SKM-1 treated with dmso at 0.1 percent for 144 hours (cell line): ENCODE results near the gene CDC14B.
"Not testable (repeated sequence)": the region's sequence is repeated elsewhere in the genome, so short reads cannot be mapped to it uniquely, and the experiment has no call there.

ENCODE experiments used
- DNase-seq: peaks from one replicate; lab custom pipeline; 2025; ENCODE audit not compliant: unreplicated experiment; lab: John Stamatoyannopoulos, UW

Gene CDC14B

DNA sequence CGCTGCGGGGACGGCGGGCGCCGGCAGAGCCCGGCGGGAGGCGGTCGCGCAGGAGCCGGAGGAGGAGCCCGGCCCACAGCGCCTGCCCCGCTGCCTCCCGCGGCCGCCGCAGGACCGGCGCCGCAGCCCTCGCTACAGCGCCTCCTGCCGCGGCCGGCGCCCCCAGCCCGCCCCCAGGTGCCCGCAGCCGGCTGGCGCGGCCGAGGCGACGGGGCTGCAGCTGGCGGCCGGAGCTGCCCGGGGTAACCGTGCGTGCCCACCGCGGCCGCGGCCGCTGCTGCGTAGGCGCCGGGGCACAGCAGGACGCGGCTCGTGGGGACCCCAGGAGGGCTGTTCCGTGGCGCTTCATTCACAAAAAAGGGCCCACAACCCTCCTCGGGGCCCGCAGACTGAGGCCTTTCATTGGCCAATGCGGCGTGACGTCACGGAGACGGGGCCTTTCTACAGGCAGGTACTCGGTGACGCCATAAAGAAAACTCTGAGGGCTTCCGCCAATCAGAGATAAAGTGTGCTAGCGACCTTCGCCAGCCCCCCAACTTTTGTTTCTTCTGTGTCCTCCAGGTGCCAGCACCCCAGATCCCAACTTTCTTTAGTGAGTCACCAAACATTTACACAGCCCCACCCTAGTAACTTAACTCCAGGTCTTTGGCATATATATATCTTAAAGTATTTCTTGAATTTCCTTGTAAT lies at the start of gene CDC14B:
TSS of gene CDC14B (minus strand) at position 353 of the 690 bp plus-strand sequence. CDS start 465 bp downstream, outside the sequence.
- peak; percentile 40 for DNase-seq

DNA sequence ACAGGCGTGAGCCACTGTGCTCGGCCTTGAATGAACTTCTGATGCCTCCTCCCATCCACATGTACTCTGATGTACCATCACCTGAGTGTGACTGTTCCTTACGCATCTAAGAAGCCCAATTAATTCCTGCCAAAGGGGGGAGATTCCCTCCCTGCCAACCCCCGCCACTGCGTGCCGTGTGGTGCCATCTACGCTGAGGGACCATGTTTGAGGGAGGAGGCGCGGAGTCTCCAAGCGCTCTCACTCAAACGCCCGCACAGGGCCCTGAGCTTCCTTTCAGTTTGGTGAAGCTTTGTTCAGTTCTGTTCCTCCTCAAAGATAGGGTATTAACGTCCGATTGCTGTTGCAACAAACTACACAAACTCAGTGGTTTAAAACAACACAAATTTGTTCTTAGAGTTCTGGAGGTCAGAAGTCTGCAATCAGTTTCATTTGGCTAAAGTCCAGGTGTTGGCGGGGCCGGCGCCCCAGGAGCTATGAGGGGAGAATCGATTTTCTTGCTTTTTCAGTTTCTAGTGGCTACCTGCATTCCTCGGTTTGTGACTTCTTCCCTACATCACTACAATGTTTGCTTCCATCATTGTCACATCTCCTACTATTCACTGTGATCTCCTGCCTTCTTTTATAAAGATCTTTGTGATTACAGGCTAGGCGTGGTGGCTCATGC lies 49.4 kb upstream of the CDC14B start:
- DNase-seq, result no peak

GRCh38 chr9:96667363-96667728 lies 47.7 kb upstream of the CDC14B start:
- DNase-seq, result no peak

DNA sequence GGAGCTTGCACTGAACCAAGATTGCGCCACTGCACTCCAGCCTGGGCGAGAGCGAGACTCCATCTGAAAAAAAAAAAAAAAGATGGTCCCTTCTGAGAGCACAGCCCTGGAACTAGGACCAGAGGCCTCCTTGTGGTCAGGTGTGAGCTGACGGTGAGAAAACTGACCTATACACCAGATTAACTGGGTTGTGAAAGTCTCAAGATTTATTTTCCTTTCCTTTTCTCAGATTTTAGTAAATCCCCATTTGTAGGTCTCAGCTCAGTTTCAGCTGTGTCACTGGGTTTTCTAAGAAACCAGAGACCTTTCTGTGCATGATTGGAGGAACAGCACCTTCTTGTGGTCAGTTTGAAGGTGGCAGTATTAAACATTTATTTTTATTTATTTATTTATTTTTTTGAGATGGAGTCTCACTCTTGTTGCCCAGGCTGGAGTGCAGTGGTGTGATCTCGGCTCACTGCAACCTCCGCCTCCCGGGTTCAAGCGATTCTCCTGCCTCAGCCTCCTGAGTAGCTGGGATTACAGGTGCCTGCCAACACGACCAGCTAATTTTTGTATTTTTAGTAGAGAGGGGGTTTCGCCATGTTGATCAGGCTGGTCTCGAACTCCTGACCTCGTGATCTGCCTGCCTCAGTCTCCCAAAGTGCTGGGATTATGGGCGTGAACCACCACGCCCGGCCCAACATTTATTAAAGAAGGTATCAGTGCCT lies 47.2 kb upstream of the CDC14B start:
- peak; percentile 31 for DNase-seq

DNA sequence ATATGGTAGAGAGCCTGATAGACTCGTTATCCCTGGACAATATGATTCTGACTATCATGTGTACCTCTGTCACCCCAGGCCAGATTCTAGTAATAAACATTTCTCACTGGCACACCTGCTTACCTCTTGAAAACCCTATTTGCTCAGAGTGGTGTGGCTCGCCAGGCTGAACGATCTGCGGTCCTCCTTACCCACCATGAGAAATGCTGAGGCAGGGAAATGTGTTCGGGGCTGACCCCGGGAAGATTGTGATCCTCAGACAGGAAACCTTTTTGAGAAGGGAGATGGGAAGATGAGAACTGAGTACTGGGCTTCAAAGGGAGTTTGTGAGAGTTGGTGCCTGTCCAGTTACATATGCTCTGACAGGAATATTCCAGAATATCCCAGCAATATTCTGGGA lies 46.1 kb upstream of the CDC14B start:
- no peak for DNase-seq

GRCh38 chr9:96663506-96664120 lies 44.0 kb upstream of the CDC14B start:
- no peak for DNase-seq

DNA sequence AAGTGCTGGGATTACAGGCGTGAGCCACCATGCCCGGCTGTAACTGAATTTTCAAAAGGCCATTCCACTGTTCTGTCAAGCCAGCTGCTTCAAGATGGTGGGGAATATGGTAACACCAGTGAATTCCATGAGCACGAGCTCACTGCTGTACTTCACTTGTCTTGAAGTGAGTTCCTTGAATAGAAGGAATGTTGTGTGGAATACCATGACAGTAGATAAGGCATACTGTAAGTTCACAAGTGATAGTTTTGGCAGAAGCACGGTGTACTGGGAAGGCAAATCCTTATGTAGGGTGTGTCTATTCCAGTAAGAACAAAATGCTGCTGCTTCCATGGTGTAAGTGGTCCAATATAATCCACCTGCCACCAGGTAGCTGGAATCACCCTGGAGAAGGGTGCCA lies 42.1 kb upstream of the CDC14B start:
- no peak for DNase-seq

DNA sequence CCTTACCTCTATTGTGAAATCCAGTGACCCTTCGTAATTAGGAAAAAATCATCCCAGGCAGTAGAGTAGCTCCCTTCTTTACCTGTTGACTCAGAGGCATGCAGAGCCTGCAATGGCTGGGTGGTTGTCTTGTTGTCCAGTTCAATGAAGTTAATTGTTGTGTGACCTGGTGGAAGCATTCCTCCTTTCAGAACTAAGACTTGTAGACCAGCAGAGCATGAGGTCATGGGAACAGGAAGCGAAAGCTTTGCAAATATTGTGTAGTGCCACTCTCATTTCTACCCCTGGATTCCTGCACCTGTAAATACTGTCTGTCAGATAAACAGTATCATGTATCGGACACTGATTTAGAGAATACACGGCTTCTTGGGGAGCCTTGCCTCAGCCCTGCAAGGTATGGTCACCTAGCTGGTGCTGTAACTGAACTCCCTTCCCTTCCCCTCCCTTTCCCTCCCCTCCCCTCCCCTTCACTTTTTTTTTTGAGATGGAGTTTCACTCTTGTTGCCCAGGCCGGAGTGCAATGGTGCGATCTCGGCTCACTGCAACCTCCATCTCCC lies 41.1 kb upstream of the CDC14B start:
- no peak for DNase-seq

DNA sequence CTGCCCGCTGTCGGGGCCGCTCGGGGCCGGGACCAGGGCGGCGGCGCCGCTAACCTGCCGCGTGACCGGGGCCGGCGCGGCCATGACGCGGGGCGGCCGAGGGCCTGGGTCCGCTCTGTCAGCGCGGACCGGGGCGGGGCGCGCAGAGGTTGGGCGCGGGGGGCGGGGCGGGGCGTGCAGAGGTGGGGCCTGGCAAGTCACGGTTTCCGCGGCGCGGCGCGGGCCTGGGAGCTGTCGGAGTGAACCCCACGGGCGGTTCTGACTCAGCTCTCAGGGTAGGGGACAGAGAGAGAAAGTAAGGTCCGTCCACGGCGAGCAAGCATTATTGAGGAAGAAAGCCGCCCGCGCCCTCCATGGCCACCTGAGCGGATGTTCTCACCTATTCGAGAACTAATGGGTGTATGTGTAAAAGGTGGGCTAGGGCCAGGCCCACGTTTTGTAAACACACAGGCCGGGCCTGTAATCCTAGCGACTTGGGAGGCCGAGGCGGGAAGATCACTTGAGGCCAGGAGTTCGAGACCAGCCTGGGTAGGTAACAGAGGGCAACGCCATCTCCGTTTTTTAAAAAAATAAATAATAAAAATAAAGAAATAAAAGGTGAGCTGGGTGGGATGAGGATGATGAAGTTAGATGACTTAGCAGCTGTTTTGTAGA lies 35.7 kb upstream of the CDC14B start, which contains the start of gene PRXL2C:
TSS of gene PRXL2C (minus strand) at position 120 of the 654 bp plus-strand sequence. CDS start at position 84, 36 bp downstream.
- peak; percentile 5 for DNase-seq

- peak; percentile 10 for DNase-seq
Observed at GRCh38 chr9:96654450-96655197, 35.0 kb upstream of the CDC14B start.

- no peak for DNase-seq
Observed at GRCh38 chr9:96651626-96652025, 32.0 kb upstream of the CDC14B start.

- DNase-seq, result no peak
Observed at GRCh38 chr9:96649620-96650324, 30.1 kb upstream of the CDC14B start.

DNA sequence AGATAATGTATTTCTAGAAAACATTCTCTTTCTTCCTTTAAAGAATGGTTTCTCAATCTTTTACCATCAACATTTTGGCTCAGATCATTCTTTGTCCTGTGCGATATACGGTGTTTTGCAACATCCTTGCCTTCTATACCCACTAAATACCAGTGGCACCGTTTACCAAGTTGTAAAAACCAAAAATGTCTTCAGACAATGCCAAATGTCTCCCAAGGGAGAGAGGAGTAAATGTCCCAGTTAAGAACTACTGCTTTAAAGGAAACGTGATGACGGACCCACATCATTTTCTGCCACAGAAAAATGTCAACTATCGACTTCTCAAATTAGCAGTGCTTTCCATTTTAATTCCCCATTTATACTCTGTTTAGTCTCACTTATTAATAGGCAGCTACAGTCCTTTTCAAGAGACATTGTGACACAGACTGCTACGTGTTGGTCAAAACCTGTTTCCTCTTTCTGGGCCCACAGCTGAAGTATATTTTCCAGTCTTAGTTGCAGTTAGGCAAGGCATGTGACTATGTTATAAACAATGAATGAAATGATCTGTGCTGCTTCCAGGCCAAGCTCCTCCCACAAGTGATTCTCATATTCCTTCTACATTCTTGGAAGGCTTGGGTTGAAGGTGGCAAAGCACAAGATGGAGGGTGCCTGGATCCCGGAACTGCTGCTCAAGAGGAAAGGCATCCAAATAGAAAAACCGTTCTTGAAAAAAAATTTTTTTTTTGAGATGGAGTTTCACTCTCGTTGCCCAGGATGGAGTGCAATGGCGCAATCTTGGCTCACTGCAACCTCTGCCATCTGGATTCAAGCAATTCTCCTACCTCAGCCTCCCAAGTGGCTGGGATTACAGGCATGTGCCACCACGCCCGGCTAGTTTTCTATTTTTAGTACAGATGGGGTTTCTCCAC lies 26.7 kb upstream of the CDC14B start:
- DNase-seq, result peak; percentile 71

DNA sequence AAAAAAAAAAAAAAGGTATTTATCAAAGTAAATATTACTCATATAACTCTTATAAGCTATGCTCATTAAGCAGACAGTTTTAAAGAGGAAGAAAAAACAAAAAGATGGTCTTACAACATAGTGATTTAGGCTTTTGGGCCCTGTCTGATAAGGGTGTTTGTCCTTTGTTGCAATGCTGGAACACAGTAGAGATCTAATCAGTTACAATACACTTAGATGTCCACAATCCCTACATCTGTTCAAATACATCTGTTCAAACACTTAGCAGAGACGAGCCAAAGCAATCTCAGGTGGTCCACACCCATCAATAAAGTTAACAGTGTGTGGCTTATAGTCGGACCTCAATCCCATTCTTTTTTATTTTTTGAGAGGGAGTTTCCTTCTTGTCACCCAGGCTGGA lies 24.5 kb upstream of the CDC14B start:
- no peak for DNase-seq

DNA sequence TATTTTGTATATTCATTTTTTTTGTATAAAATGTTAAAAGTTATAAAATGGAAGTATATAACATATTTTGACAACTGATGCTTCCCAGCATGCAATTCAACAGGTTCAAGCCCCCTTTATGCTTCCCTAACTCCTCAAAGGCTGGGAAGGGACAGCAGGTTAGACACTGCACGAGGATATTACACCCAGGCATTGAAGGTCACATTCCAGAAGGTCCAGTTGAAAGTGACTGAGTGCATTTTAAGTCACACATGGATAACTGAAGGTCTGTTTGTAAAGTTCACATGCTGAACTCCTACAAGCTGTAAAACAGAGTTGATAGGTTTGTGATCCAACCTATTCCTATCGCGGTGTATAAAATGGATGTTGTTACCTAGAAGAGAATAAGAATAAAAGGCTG lies 21.9 kb upstream of the CDC14B start:
- DNase-seq, result no peak

GRCh38 chr9:96638606-96639364 lies 19.1 kb upstream of the CDC14B start:
- DNase-seq, result no peak

GRCh38 chr9:96636368-96636767 lies 16.7 kb upstream of the CDC14B start:
- no peak for DNase-seq

DNA sequence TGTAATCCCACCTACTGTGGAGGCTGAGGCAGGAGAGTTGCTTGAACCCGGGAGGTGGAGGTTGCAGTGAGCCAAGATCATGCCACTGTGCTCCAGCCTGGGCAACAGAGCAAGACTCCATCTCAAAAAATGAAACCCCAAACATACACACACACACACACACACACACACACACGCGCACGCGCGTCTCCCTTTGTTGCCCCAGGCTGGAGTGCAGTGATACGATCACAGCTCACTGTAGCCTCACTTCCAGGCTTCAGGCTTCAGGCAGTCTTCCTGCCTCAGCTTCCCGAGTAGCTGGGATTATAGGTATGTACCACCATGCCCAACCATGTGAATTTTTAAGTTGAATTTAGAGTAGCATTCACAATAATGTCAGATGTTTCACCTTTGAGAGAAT lies 13.9 kb upstream of the CDC14B start:
- DNase-seq, result not testable (repeated sequence)
